ENCODE results near the gene PADI2.

DNA sequence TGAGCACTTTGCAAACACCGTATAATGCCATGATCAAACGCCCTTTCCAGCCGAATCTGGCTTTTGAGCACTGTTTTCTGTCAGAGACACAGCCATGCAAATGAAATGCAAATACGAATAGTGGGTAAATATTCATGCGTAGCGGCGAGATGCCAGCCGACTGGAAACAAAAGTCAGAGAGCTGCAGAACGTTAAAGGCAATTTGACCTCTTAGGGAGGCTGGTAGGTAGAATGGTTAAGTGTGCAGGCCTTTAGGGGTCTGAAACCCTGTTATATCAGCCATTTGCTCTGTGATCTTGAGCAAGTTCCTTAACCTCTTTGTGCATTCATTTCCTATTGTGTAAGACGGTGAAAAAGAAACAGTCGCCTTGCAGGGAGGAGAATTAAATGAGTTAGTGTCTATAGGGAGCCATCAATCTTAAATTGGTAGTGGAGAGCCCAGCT is 58.9 kb downstream of the PADI2 start:
- TF ChIP-seq CTCF (conservative IDR thresholded peaks at IDR 0.05; ENCODE audit: low read length), result no peak
- no peak for TF ChIP-seq EZH2phosphoT487 (IDR thresholded peaks at IDR 0.05; ENCODE audit: borderline replicate concordance)

Data from Loucy (cell line).